OCI-LY1 (cell line): Measurements from ENCODE around the gene POLR3B.

Experiments used
- H2AFZ ChIP-seq: fragments of 200-600 bp; sonication (generic), shearing (Covaris generic); 2 replicates; pipeline ENCODE4 v1.6.0; 2014; ENCODE audit warnings: antibody characterized with exemption, mild to moderate bottlenecking, low read length
- H3F3A ChIP-seq: fragments of 200-600 bp; sonication (generic), shearing (Covaris generic); 2 replicates; pipeline ENCODE4 v1.6.0; 2014; ENCODE audit warnings: mild to moderate bottlenecking, antibody characterized with exemption, low read length, moderate library complexity; ENCODE audit not compliant: insufficient read depth
- H3K27ac ChIP-seq: fragments of 200-600 bp; sonication (generic); 2 replicates; pipeline ENCODE4 v1.5.1; 2014; ENCODE audit warnings: low read length, mixed run types, mild to moderate bottlenecking, low read depth; ENCODE audit not compliant: poor library complexity, severe bottlenecking
- H3K27me3 ChIP-seq: fragments of 200-600 bp; sonication (generic); 2 replicates; pipeline ENCODE4 v1.6.0; 2014; ENCODE audit warnings: antibody characterized with exemption, mild to moderate bottlenecking, low read length, moderate library complexity; ENCODE audit not compliant: insufficient read depth
- H3K36me3 ChIP-seq: fragments of 200-600 bp; sonication (generic); 2 replicates; pipeline ENCODE4 v1.6.1; 2014; ENCODE audit warnings: mild to moderate bottlenecking, antibody characterized with exemption, low read length, moderate library complexity, mixed read lengths; ENCODE audit not compliant: insufficient read depth
- H3K4me1 ChIP-seq: fragments of 200-600 bp; sonication (generic); 2 replicates; pipeline ENCODE4 v1.5.1; 2014; ENCODE audit warnings: mild to moderate bottlenecking, low read length, moderate library complexity; ENCODE audit not compliant: insufficient read depth, severe bottlenecking
- H3K4me2 ChIP-seq: fragments of 200-600 bp; sonication (generic), shearing (Covaris generic); 2 replicates; pipeline ENCODE4 v1.6.1; 2014; ENCODE audit warnings: low read length
- H3K4me3 ChIP-seq: fragments of 200-600 bp; sonication (generic); 2 replicates; pipeline ENCODE4 v1.5.1; 2014; ENCODE audit warnings: low read length, low read depth, mild to moderate bottlenecking, mixed read lengths; ENCODE audit not compliant: poor library complexity, severe bottlenecking
- H3K79me2 ChIP-seq: fragments of 200-600 bp; shearing (Covaris generic); 2 replicates; pipeline ENCODE4 v1.6.1; 2016; ENCODE audit warnings: mixed run types, low read length, mixed read lengths; ENCODE audit not compliant: insufficient read depth
- H3K9ac ChIP-seq: fragments of 200-600 bp; sonication (generic), shearing (Covaris generic); 2 replicates; pipeline ENCODE4 v1.6.1; 2014; ENCODE audit warnings: mild to moderate bottlenecking, low read length, mixed read lengths
- H3K9me2 ChIP-seq: fragments of 200-600 bp; sonication (generic), shearing (Covaris generic); 2 replicates; pipeline ENCODE4 v1.6.1; 2014; ENCODE audit warnings: low read depth, mild to moderate bottlenecking, low read length, mixed read lengths
- H3K9me3 ChIP-seq: fragments of 200-600 bp; shearing (Covaris generic); 2 replicates; pipeline ENCODE4 v1.6.1; 2014; ENCODE audit warnings: low read length, mixed read lengths
- H4K20me1 ChIP-seq: fragments of 200-600 bp; sonication (generic), shearing (Covaris generic); 2 replicates; pipeline ENCODE4 v1.6.0; 2016; ENCODE audit warnings: mild to moderate bottlenecking, low read length; ENCODE audit not compliant: insufficient read depth
- CTCF ChIP-seq: fragments of 200-600 bp; sonication (generic), shearing (Covaris generic); IDR thresholded peaks from 2 replicates; pipeline ENCODE4 v1.5.1; 2017; ENCODE audit warnings: mild to moderate bottlenecking, antibody characterized with exemption, low read length, moderate library complexity, mixed read lengths
- EZH2 ChIP-seq: fragments of 200-600 bp; sonication (generic), shearing (Covaris generic); IDR thresholded peaks from 2 replicates; pipeline ENCODE4 v1.8.0; 2017; ENCODE audit warnings: borderline replicate concordance, mixed run types, mild to moderate bottlenecking, antibody characterized with exemption, low read length, moderate library complexity, mixed read lengths

The POLR3B gene

GRCh38 chr12:106445959-106446358 lies 88.4 kb downstream of the POLR3B start:
- TF ChIP-seq CTCF (no peak), EZH2 (no peak)
- no peaks in the 10 kb centered on the region for H3K27me3 ChIP-seq

DNA sequence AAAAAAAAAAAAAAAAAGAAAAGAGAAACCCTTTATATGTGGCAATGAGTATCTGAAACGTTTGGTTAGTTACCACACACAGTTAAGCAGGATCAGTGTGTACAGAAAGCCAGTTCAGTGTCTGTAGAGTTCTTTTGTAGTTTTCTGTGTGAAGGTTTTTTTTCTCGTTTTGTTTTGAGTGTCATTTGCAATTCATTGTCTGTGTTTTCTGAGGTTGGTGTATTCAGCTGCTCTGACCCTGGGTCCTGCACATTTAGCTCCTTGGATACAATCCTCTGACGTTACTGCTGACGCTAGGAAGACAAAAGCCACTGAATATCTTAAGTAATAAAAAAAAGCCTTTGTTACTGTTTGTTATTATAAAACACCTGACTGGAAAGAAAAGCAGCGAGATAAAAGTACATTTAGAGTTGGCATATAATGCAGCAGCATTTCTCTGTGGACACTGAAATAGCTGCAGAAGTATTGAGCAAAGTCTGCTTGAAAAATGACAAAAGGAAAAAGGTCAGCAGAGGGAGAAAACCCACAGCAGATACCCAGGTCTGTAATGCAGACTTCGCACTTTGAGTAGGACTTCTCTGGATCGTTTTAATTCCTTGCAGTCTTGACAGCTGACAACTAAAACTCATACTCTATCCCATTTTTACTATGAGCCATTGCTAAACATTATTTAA lies 89.0 kb downstream of the POLR3B start:
- Histone ChIP-seq H3K4me2 (no peak overlapping the region), H3K27me3 (no peaks in the 10 kb centered on the region), H3F3A (no peaks in the 10 kb centered on the region), H3K9ac (no peak overlapping the region), H3K27ac (no peak overlapping the region), H3K79me2 (no peaks in the 10 kb centered on the region), H4K20me1 (no peaks in the 10 kb centered on the region), H3K4me1 (no peaks in the 10 kb centered on the region), H3K9me3 (no peaks in the 10 kb centered on the region), H3K4me3 (no peak overlapping the region), H3K9me2 (no peaks in the 10 kb centered on the region), H3K36me3 (peaks cover 2% of the 10 kb centered on the region; the same call in 1 of the 2 replicates), H2AFZ (no peak overlapping the region)
- TF ChIP-seq EZH2: no peak
- no peak for TF ChIP-seq CTCF

More at GRCh38 chr12:106445959-106446358, 88.4 kb downstream of the POLR3B start:
- Histone ChIP-seq H4K20me1 (no peaks in the 10 kb centered on the region), H3K9me2 (no peaks in the 10 kb centered on the region), H3K9ac (no peak overlapping the region), H3K79me2 (no peaks in the 10 kb centered on the region), H3K4me1 (no peaks in the 10 kb centered on the region), H3K4me3 (no peak overlapping the region), H2AFZ (no peak overlapping the region), H3F3A (no peaks in the 10 kb centered on the region), H3K9me3 (no peaks in the 10 kb centered on the region), H3K27ac (no peak overlapping the region), H3K4me2 (no peak overlapping the region), H3K36me3 (peaks cover 2% of the 10 kb centered on the region; the same call in 1 of the 2 replicates)

DNA sequence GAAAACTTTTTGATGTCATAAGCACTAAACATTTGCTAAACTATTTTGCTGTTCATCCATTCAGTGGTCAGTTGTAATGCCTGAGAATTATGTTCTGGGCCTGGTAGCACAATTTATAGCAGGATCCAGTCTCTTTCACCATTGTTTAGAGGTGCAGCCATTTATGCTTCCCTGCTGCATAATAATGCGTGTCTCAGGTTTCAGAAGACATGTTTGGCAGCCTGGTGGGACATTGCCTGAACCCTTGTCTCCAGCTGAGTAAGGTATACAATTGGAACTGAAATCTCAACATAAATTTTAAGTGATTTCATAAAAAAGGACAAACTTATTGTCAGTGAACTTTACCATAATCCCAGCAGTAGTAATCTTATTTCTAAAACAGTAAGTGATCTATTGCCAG lies 94.8 kb downstream of the POLR3B start:
- H3K36me3 ChIP-seq: peaks cover 8% of the 10 kb centered on the region
- no peak overlapping the region for H2AFZ ChIP-seq
- H3K4me1 ChIP-seq: no peaks in the 10 kb centered on the region
- H3K27ac ChIP-seq: no peak overlapping the region
- H3K9me2 ChIP-seq: no peaks in the 10 kb centered on the region
- no peak overlapping the region for H3K4me3 ChIP-seq
- H3K27me3 ChIP-seq: no peaks in the 10 kb centered on the region
- no peaks in the 10 kb centered on the region for H3F3A ChIP-seq
- H3K9ac ChIP-seq: no peak overlapping the region
- H3K4me2 ChIP-seq: no peak overlapping the region
- TF ChIP-seq EZH2 (no peak), CTCF (no peak)
- H3K79me2 ChIP-seq: no peaks in the 10 kb centered on the region
- H4K20me1 ChIP-seq: no peaks in the 10 kb centered on the region
- no peaks in the 10 kb centered on the region for H3K9me3 ChIP-seq
